ENCODE results near the gene SERPINB12.
A peak's percentile ranks its signal among the peaks of the same experiment; 100 is the strongest.

The SERPINB12 gene

GRCh38 chr18:63542069-63542468 lies at the start of gene SERPINB12:
Gene SERPINB12 (plus strand): TSS chr18:63542369. CDS start chr18:63556160, 13,791 bp downstream.
- no peak for DNase-seq

- no peak for DNase-seq
Measured at GRCh38 chr18:63492851-63493250, 49.3 kb upstream of the SERPINB12 start.

GRCh38 chr18:63495675-63496074 lies 46.5 kb upstream of the SERPINB12 start:
- DNase-seq: no peak

- DNase-seq: no peak
Measured at GRCh38 chr18:63505566-63506335, 36.4 kb upstream of the SERPINB12 start.

GRCh38 chr18:63506336-63506646 lies 35.9 kb upstream of the SERPINB12 start:
- DNase-seq: no peak

GRCh38 chr18:63508596-63508995 lies 33.6 kb upstream of the SERPINB12 start:
- DNase-seq: no peak

GRCh38 chr18:63511285-63511684 lies 30.9 kb upstream of the SERPINB12 start:
- DNase-seq: no peak

GRCh38 chr18:63514326-63514725 lies 27.8 kb upstream of the SERPINB12 start:
- DNase-seq: no peak

- DNase-seq: no peak
Measured at GRCh38 chr18:63514888-63515678, 27.1 kb upstream of the SERPINB12 start.

GRCh38 chr18:63515801-63516200 lies 26.4 kb upstream of the SERPINB12 start:
- no peak for DNase-seq

GRCh38 chr18:63518178-63519012 lies 23.8 kb upstream of the SERPINB12 start:
- peak; percentile 17 for DNase-seq

GRCh38 chr18:63520053-63520685 lies 22.0 kb upstream of the SERPINB12 start:
- DNase-seq: no peak

GRCh38 chr18:63523660-63524059 lies 18.5 kb upstream of the SERPINB12 start:
- DNase-seq: no peak

- no peak for DNase-seq
Measured at GRCh38 chr18:63527251-63527650, 14.9 kb upstream of the SERPINB12 start.

GRCh38 chr18:63528863-63529492 lies 13.2 kb upstream of the SERPINB12 start:
- no peak for DNase-seq

GRCh38 chr18:63532471-63532870 lies 9.7 kb upstream of the SERPINB12 start:
- DNase-seq: no peak

GRCh38 chr18:63534615-63535014 lies 7.6 kb upstream of the SERPINB12 start:
- no peak for DNase-seq

GRCh38 chr18:63539904-63540510 lies 2.2 kb upstream of the SERPINB12 start:
- DNase-seq: no peak

- no peak for DNase-seq
Measured at GRCh38 chr18:63544017-63544416, 1.8 kb downstream of the SERPINB12 start.

- no peak for DNase-seq
Measured at GRCh38 chr18:63545000-63545399, 2.8 kb downstream of the SERPINB12 start.

- no peak for DNase-seq
Measured at GRCh38 chr18:63550068-63550467, 7.9 kb downstream of the SERPINB12 start.

GRCh38 chr18:63551769-63552168 lies 9.6 kb downstream of the SERPINB12 start:
- DNase-seq: no peak

Measured in activated CD4-positive, alpha-beta T cell treated with anti-CD3 and anti-CD28 coated beads for 1 hour (primary cell).